GM18498 (cell line): Measurements from ENCODE around the gene POLG2.
A peak's percentile ranks its signal among the peaks of the same experiment; 100 is the strongest.
"Not testable (repeated sequence)": the region's sequence is repeated elsewhere in the genome, so short reads cannot be mapped to it uniquely, and the experiment has no call there.

Source experiments
- ATAC-seq: cut with Tn5 transposase; IDR thresholded peaks from one replicate; pipeline ENCODE4 v1.9.1; 2021; ENCODE audit warnings: mild to moderate bottlenecking, moderate library complexity; ENCODE audit not compliant: unreplicated experiment

Gene POLG2

DNA sequence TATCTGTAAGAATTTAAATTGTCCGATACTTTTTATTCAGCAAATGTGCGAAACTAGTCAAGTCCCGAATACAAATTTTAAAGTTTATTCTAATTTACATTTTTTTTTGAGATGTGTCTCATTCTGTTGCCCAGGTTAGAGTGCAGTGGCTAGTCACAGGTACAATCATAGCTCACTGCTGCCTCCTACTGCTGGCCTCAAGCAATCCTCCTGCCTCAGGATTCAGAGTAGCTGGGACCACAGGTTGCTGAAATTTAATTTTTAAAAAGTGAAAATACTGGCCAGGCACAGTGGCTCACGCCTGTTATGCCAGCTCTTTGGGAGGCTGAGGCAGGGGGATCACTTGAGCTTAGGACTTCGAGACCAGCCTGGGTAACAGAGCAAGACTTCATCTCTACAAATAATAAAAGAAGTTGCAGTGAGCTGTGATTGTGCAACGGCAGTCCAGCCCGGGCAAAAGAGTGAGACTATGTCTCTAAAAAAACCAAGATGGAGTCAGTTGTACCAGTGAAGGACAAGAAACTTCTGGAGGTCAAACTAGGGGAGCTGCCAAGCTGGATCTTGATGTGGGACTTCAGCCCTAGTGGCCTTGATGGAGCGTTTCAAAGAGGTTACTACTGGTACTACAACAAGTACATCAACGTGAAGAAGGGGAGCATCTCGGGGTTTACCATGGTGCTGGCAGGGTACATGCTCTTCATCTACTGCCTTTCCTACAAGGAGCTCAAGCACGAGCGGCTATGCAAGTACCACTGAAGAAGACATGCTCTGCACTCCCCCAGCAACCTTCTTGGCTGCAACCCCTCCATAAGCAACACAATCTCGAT is 5.6 kb downstream of the POLG2 start:
- no peak for ATAC-seq

DNA sequence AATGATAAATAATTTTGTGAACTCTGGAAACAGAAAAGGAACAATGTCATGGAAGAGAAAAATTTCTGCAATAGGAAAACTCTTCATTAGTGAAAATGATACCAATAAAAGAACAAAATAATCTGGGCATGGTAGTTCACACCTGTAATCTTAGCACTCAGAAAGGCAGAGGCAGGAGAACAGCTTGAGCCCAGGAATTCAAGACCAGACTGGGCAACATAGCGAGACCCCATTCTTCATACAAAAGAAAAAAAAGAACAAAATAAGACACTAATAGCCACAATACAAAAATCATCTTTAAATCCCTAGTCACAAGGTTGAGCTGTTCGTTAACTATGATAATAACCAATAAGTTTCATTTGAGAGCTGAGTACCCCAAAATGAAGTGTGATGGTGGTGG is 8.6 kb downstream of the POLG2 start:
- ATAC-seq = no peak

GRCh38 chr17:64484380-64484779 is 12.5 kb downstream of the POLG2 start:
- ATAC-seq = no peak

DNA sequence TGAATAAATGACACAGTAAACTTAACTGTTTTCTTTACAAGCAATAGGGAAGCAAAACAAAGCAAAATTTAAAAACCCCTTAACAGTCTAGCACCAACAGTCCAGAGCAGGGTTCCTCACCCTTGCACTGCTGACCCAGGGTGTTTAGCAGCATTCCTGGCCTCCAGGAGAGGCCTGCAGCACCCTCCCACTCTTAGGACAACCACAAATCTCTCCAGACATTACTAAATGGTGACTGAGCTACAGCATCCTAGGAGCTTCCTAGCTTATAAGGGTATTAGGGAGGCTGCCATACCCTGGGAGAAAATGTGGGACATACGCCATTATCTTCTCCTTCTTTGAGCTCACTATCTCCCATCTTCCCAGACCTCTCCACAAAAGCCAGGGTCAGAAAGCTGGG is 15.9 kb downstream of the POLG2 start:
- ATAC-seq = no peak

DNA sequence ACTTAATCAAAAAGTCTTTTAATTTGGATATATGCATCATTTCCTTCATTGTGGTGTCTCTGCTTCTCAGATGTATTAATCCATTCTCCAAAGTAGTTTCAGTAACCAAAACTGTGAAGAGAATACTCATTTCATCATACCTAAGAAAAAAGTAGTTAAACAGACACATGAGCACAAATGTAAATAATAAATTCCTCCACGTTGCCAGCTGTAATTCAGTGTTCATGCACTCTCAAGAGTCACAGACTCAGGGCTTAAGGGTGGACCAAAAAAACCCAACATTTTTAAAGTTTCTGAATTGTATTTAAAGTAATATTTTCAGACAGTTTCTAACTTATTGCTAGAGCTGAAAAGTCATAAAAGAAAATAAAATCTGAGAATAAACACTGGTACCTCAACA is 19.0 kb downstream of the POLG2 start:
- ATAC-seq = no peak

GRCh38 chr17:64472564-64472963 is 24.3 kb downstream of the POLG2 start:
- no peak for ATAC-seq

DNA sequence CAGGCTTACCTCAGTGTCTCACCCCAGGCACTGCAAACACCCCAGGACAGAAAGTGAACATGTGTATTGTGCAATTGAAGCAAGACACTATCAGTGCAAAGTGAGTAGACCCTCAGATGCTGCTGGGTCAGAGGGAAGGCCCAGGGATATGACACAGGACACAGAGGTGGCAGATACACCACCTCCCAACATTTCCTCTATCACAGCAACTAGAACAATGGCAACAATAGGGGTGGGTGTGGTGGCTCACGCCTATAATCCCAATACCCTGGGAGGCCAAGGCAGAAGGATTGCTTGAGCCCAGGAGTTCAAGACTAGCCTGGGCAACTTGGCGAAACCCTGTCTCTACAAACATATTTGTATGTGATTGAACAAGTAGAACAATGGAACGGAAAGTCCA is 25.4 kb downstream of the POLG2 start:
- no peak for ATAC-seq

GRCh38 chr17:64470625-64471024 is 26.2 kb downstream of the POLG2 start:
- no peak for ATAC-seq

DNA sequence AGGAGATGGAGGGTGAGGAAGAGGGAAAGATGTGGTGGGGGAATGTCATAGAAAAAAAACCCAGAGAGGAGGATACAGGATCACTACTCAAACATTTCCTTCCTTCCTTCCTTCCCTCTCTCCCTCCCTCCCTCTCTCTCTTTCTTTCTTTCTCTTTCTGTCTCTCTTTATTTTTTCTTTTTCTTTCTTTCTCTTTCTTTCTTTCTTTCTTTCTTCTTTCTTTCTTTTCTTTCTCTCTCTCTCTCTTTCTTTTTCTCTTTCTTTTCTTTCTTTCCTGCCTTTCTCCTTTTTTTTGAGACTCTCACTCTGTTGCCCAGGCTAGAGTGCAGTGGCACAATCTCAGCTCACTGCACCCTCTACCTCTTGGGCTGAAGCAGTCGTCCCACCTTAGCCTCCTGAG is 30.0 kb downstream of the POLG2 start:
- ATAC-seq = not testable (repeated sequence)

DNA sequence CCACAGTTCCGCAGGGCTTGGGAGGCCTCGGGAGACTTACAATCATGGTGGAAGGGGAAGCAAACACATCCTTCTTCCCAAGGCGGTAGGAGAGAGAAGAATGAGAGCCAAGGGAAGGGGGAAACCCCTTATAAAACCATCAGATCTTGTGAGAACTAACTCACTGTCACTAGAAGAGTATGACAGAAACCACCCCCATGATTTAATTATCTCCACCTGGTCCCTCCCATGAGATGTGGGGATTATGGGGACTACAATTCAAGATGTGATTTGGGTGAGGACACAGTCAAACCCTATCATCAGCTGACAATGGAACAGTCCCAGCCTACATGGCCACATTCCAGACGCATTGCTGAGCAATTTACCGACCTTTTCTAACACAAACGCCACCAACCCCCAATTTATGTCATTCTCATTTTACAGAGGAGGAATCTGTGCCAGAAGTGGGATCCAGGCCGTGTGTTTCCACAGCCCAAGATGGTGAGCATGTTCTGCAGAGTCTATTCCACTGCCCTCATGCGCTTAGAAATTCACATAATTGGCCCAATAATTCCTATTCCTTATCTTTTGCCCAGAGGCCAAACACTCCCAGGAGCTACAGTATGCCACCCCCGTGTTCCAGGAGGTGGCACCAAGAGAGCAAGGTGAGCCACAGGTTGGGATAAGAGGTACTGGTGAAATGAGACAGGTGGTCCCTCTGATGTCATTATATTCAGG is 30.7 kb downstream of the POLG2 start:
- ATAC-seq = no peak

- ATAC-seq = no peak
Observed at GRCh38 chr17:64461788-64462187, 35.1 kb downstream of the POLG2 start.

DNA sequence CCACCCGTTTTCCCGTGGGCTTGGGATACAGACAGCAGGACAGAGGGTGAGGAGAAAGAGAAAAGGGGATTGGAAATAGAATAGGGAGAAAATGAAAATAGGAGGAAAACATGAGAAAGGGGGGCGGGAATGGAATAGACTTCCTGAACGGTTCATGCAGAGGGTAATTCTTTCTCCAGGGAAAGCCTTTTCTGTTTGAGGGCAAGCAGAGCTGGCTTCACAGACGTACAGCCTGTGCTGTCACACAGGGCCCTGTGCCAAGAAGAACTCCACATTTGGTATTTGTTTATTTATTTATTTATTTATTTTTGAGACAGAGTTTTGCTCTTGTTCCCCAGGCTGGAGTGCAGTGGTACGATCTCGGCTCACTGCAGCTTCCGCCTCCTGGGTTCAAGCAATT is 35.9 kb downstream of the POLG2 start:
- no peak for ATAC-seq

DNA sequence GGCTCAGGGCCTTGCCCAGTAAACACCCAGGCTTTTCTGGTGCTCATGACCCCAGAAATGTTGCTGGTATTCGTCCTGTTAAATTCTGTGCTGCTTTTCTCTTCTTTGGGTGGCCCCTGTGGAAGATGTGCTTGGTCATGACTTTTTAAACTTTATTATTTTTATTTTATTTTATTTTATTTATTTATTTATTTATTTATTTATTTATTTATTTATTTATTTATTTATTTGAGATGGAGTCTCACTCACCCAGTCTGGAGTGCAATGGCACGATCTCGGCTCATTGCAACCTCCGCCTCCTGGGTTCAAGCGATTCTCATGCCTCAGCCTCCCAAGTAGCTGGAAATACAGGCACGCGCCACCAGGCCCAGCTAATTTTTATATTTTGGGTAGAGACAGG is 37.0 kb downstream of the POLG2 start:
- not testable (repeated sequence) for ATAC-seq

DNA sequence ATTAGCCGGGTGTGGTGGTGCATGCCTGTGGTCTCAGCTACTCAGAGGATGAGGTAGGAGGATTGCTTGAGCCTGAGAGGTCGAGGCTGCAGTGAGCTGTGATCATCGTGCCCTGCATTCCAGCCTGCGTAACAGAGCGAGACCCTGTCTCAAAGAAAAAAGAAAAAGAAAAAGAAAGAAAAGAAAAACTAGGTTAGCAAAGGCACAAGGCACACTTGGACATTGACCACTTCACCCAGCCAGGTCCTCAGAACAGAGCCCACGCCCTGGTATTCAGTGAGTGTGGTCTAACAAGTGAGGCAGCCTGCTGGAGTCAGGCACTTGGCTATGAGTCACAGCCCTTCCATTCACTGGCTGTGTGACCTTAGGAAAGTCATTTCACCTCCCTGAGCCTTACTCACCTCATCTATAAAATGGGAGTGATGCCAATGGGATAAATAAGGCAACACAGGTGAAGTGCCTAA is 37.5 kb downstream of the POLG2 start:
- ATAC-seq = no peak

GRCh38 chr17:64458756-64459155 is 38.1 kb downstream of the POLG2 start:
- ATAC-seq = no peak

DNA sequence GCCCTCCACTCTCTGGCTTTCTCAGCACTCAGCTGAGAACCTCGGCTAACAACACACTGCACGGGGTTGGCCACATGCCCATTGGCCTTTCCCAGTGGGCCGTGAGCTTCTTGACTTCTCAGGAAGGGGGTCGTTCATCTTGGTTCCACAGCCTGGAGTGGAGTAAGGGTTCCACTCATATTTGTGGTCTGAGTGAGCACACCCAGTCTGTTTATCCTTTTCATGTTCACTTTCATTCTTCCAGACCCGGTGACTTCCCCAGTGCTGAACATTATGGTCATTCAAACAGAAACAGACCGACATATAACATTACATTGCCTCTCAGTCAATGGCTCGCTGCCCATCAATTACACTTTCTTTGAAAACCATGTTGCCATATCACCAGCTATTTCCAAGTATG is 39.7 kb downstream of the POLG2 start:
- no peak for ATAC-seq

DNA sequence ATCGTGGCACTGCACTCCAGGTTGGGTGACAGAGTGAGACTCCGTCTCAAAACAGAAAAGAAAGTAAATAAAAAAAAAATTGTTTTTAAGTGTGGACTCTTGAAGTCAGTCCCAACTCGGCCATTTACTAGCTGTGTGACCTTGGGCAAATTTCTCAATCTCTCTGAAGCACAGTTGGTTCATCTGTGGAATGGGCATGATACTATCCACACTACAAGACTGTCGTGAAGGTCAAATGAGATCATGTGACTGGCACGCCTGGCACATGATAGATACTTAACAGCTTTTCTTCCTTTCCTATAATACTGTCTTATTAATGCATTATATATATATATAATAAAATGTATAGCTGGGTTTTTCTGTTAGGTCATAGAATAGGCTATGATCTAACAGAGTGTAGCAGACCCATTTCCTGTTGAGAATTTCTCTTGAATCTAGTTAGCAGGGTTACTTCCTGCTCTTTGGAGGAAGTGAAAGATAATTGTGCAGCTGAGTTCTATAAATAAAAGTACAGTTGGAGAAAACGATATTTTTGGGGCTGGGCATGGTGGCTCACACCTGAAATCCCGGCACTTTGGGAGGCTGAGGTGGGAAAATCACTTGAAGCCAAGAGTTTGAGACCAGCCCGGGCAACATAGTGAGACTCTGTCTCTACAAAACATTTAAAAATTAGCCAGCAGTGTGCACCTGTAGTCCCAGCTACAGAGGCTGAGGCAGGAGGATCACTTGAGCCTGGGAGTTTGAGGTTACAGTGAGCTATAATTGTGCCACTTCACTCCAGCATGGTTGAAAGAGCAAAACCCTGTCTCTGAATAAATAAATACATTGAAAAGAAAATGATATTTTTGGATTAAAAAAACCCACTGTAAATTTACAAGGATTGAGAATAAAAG is 40.6 kb downstream of the POLG2 start:
- peak; percentile 67 for ATAC-seq

- ATAC-seq = no peak
Observed at GRCh38 chr17:64449545-64449944, 47.3 kb downstream of the POLG2 start.

DNA sequence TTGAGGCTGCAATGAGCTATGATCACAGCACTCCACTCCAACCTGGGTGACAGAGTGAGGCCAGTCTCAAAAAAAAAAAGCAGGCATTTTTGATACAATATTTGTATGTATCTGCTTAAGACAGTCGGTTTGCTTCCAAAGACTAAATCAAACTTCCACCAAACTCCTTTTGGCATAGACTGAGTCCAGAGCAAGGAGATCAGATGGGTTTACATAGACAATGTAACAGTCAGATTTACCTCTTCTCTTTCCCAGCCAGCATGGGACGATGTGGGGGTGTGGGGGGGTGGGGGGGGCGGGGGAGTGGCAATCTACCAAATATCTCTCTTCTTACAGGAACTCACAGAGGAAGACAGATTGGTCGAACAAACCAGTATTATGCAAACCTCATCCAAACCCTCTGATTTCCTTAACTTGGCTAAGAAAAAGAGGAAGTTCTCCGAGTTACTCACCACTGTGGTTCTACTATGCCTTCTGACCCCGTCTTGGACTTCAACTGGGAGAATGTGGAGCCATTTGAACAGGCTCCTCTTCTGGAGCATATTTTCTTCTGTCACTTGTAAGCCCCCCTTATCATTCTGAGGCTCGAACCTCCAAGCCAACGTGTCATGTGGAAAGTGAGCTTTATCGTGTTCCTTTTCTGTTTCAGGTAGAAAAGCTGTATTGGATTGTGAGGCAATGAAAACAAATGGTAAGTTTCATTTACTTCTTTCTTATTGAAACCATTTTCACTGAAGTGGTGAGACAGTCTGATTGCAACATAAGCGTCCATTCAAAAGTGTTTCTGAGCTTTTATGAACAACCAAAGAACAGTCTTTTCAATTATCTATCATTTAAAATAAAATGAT is 48.0 kb downstream of the POLG2 start, which contains the start of gene MILR1:
MILR1 (plus strand) TSS at position 451 of the 848 bp plus-strand sequence; CDS start at position 505, 54 bp downstream.
- no peak for ATAC-seq

DNA sequence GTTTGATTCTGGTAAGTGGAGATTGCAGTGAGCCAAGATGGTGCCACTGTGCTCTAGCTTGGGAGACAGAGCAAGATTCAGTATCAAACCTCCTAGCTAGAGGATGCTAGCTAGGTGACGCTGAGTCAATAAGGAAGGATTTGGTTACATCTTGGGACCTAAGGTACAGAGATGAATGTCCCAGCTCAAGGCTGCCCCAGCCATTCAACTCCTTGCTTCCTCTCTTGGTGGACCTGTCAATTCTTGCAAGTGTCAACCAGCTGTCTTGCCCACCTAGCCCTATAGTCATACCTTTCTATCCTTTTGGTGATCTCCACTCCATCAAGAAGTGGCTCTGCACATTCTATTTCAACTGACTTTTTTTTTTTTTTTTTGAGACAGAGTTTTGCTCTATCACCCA is 49.3 kb downstream of the POLG2 start:
- ATAC-seq = no peak
